Prostate gland (tissue), 2 donors: ENCODE results near the gene PPP1R12C. TPM values are rescaled to one million over a fixed set of nuclear protein-coding genes. Genes with fewer than 3 reads are reported as not detected.

Experiments
- DNase-seq: peaks from one replicate; pipeline ENCODE4 v3.0.0-alpha.2; 2019; ENCODE audit warnings: low spot score
- H3K27ac ChIP-seq, 2 donors: fragments of 200-600 bp; sonication (generic); 2 replicates each; pipeline ENCODE4 v1.5.1; 2017 to 2019
- H3K27me3 ChIP-seq: fragments of 200-600 bp; sonication (generic); replicated peaks from 2 replicates; pipeline ENCODE4 v1.5.1; 2019; ENCODE audit not compliant: insufficient read depth
- H3K36me3 ChIP-seq, 2 donors: fragments of 200-600 bp; sonication (generic); 1 replicate in 1 of 2; 2 replicates in 1 of 2; pipeline versions ENCODE4 v1.5.1 to v1.8.1; 2017 to 2019
- H3K4me1 ChIP-seq: fragments of 200-600 bp; sonication (generic); replicated peaks from 2 replicates; pipeline ENCODE4 v1.5.1; 2019
- H3K4me3 ChIP-seq, 2 donors: fragments of 200-600 bp; sonication (generic); 2 replicates each; pipeline ENCODE4 v1.5.1; 2017 to 2019
- H3K9me3 ChIP-seq: fragments of 200-600 bp; sonication (generic); 2 replicates; pipeline ENCODE4 v1.5.1; 2017
- POLR2A ChIP-seq: fragments of 450-650 bp; IDR thresholded peaks from one replicate; pipeline ENCODE4 v1.6.1; 2016; ENCODE audit warnings: antibody characterized with exemption, mild to moderate bottlenecking
- POLR2AphosphoS5 ChIP-seq: sonication (generic); formaldehyde crosslinking; IDR thresholded peaks from one replicate; pipeline ENCODE4 v1.6.1; 2017; ENCODE audit warnings: antibody characterized with exemption
- WGBS: methylation state at CpG from one replicate; pipeline ENCODE4 v1.1.5; 2018; 5-methylcytosine and 5-hydroxymethylcytosine counted together
- intact Hi-C: fragments of 100-400 bp; cut with DNase I; formaldehyde crosslinking; loops from one replicate; pipeline ENCODE4 v1.14.2; 2022
- total RNA-seq, 2 donors: library from RNA; depleted of rRNA; stranded (reverse); fragments of >200 nt; gene quantifications; one replicate each; pipeline ENCODE4 v1.1.0, GENCODE V29; 2016
- TF ChIP-seq, protein P1 (sequence below), 4 experiments: fragments of 200-600 bp in 2 of 4; fragments of 450-650 bp in 2 of 4; sonication (generic) in 2 of 4; IDR thresholded peaks; 1 replicate in 3 of 4; 2 replicates in 1 of 4; pipeline ENCODE4 v1.5.1; 2016 to 2019; ENCODE audit warnings: antibody characterized with exemption in 4 of 4, mild to moderate bottlenecking in 2 of 4, moderate library complexity in 2 of 4

Gene PPP1R12C
- total RNA-seq, 2 donors from 2014 or later, result 67.8 to 164 TPM

- Histone ChIP-seq H3K27me3 (no peaks in the 10 kb centered on the region), H3K36me3 (no peaks in the 10 kb centered on the region), H3K9me3 (no peaks in the 10 kb centered on the region), H3K4me3 (no peak overlapping the region), H3K4me1 (peaks cover 13% of the 10 kb centered on the region), H3K27ac (peak overlapping the region; percentile 77 to 78)
- DNase-seq, result no peak
- intact Hi-C loops, result loop anchor here (5.0 to 10.0 kb wide), 3 partner anchors 293 to 540 kb away; partner anchors contain the start of genes U2AF2, UBE2S, ZNF524 and ZNF865
- WGBS, result 84% methylated on average over 9 of the region's 9 CpGs
- no peak for TF ChIP-seq POLR2AphosphoS5
- no peak for TF ChIP-seq POLR2A
- TF ChIP-seq, protein P1, sequence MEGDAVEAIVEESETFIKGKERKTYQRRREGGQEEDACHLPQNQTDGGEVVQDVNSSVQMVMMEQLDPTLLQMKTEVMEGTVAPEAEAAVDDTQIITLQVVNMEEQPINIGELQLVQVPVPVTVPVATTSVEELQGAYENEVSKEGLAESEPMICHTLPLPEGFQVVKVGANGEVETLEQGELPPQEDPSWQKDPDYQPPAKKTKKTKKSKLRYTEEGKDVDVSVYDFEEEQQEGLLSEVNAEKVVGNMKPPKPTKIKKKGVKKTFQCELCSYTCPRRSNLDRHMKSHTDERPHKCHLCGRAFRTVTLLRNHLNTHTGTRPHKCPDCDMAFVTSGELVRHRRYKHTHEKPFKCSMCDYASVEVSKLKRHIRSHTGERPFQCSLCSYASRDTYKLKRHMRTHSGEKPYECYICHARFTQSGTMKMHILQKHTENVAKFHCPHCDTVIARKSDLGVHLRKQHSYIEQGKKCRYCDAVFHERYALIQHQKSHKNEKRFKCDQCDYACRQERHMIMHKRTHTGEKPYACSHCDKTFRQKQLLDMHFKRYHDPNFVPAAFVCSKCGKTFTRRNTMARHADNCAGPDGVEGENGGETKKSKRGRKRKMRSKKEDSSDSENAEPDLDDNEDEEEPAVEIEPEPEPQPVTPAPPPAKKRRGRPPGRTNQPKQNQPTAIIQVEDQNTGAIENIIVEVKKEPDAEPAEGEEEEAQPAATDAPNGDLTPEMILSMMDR (IDR thresholded peaks at IDR 0.05), result no peak
Observed at GRCh38 chr19:55114566-55115145, 2.8 kb downstream of the PPP1R12C start.

- 38% methylated on average over 10 of the region's 12 CpGs for WGBS
- H3K27ac ChIP-seq, result peak overlapping the region; percentile 77 to 78
- no peak overlapping the region for H3K4me3 ChIP-seq
- TF ChIP-seq POLR2AphosphoS5 (peak; percentile 74), POLR2A (no peak)
- TF ChIP-seq, protein P1 (IDR thresholded peaks at IDR 0.05), result no peak
- intact Hi-C loops, result loop anchor here (10.0 kb wide), 2 partner anchors 491 to 541 kb away; partner anchors contain the start of genes U2AF2, ZNF524 and ZNF865
- H3K9me3 ChIP-seq, result no peaks in the 10 kb centered on the region
- peak; percentile 37 for DNase-seq
- no peaks in the 10 kb centered on the region for H3K27me3 ChIP-seq
- H3K4me1 ChIP-seq, result peaks cover 13% of the 10 kb centered on the region
- no peaks in the 10 kb centered on the region for H3K36me3 ChIP-seq
Observed at GRCh38 chr19:55113570-55114039, 3.8 kb downstream of the PPP1R12C start.

DNA sequence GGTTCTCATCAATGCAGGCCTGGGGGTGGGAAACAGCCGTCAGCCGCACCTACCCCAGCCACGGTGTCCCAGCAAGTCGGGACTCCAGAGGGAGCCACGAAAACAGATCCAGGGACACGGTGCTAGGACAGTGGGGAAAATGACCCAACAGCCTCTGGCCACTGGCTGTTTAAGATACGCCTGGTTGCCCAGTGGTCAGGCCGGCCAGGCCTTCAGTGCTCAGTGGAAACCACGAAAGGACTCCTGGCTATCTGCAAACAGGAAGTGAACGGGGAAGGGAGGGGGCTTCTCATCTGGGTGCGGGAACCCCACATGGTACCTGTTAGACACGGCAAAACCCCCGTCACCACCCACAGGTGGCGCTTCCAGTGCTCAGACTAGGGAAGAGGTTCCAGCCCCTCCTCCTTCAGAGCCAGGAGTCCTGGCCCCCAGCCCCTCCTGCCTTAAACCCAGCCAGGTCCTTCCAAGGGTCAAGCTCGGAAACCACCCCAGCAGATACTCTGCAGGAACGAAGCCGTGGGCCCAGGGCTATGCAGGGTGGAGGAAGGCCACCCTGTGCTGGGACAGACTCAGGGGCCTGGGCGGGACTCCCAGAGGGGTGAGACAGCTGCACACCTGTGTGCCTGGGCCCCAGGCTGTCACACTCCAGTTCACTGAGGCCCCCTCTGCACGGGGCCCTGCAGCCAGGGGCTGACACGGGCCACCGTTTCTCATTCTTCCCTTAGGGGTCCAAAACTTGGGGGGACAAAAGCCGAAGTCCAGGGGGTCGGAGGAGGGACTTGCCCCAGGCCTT, 4.5 kb downstream of the PPP1R12C start:
- H3K27me3 ChIP-seq, result no peaks in the 10 kb centered on the region
- H3K9me3 ChIP-seq, result no peaks in the 10 kb centered on the region
- no peaks in the 10 kb centered on the region for H3K36me3 ChIP-seq
- no peak overlapping the region for H3K4me3 ChIP-seq
- peak overlapping the region; percentile 77 to 78 for H3K27ac ChIP-seq
- TF ChIP-seq, protein P1 (IDR thresholded peaks at IDR 0.05), result no peak
- TF ChIP-seq POLR2A, result no peak
- no peak for TF ChIP-seq POLR2AphosphoS5
- no peak for DNase-seq
- intact Hi-C loops, result loop anchor here (10.0 kb wide), 2 partner anchors 492 to 542 kb away; partner anchors contain the start of genes U2AF2, ZNF524 and ZNF865
- WGBS, result 65% methylated on average over 23 of the region's 23 CpGs
- H3K4me1 ChIP-seq, result peaks cover 13% of the 10 kb centered on the region

DNA sequence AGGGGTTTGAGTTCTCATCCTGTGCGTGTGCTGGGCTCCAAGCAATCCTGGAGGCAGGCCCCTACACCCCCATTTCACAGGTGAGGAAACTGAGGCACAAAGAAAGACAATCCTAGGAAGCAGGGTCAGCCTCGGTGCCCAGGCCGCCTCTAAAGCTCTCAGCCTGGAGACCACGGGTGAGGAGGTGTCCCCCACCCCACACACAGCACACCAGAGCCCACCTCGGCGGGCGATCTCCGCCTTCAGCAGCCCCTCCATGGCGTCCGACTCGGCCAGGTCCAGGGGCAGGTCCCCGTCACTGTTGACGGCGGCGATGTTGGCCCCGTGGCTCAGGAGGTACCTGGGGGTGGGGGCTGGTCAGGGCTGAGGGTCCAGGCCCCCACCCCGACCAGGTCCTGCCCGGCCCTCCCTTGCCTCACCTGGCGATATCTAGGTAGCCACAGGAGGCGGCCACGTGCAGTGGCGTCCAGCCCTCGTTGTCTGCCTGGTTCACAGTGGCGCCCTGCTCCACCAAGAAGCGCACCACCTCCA, 5.1 kb downstream of the PPP1R12C start:
- Histone ChIP-seq H3K27ac (peak overlapping the region; percentile 77 to 78), H3K4me1 (peaks cover 13% of the 10 kb centered on the region), H3K9me3 (no peaks in the 10 kb centered on the region), H3K4me3 (no peak overlapping the region), H3K27me3 (no peaks in the 10 kb centered on the region), H3K36me3 (no peaks in the 10 kb centered on the region)
- DNase-seq, result no peak
- 91% methylated on average over 25 of the region's 25 CpGs for WGBS
- intact Hi-C loops, result loop anchor here (10.0 kb wide), 2 partner anchors 492 to 542 kb away; partner anchors contain the start of genes U2AF2, ZNF524 and ZNF865
- TF ChIP-seq POLR2AphosphoS5 (no peak), POLR2A (no peak)
- TF ChIP-seq, protein P1 (IDR thresholded peaks at IDR 0.05), result no peak
